Measurements from ENCODE around the gene ISOC1. TPM values are rescaled to one million over a fixed set of nuclear protein-coding genes. Genes with fewer than 3 reads are reported as not detected.

Gene ISOC1
- total RNA-seq, 1 donor from 2014 or later: 25.9 TPM

DNA sequence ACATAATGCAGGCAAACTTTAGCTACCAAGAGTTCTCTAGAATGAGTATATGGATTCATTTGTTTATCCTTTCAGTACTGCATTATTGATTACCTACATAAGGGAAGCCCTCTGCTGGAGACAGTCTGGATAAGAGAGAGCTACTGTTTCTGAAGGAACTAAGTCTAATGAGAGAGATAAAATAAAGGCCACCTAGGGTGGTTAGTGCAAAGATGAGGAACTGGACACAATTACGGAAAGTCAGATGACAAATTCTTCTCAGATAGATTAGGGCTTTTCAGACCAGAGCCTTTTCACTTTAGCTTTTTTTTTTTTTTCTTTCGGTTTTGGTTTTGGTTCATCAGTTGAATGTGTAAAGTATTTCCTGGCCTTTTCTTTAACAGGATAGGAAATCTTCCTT, 31.3 kb downstream of the ISOC1 start:
- Mint-ChIP-seq H3K36me3 (ENCODE audit: low read depth) (no peaks in the 10 kb centered on the region), H3K4me1 (no peaks in the 10 kb centered on the region), H3K9me3 (no peaks in the 10 kb centered on the region), H3K27me3 (ENCODE audit: low read depth) (no peaks in the 10 kb centered on the region), H3K27ac (ENCODE audit: unreplicated experiment) (no peak overlapping the region), H3K4me3 (no peak overlapping the region)
- DNase-seq (ENCODE audit: low read depth, low spot score): no peak
- TF ChIP-seq, protein P1, sequence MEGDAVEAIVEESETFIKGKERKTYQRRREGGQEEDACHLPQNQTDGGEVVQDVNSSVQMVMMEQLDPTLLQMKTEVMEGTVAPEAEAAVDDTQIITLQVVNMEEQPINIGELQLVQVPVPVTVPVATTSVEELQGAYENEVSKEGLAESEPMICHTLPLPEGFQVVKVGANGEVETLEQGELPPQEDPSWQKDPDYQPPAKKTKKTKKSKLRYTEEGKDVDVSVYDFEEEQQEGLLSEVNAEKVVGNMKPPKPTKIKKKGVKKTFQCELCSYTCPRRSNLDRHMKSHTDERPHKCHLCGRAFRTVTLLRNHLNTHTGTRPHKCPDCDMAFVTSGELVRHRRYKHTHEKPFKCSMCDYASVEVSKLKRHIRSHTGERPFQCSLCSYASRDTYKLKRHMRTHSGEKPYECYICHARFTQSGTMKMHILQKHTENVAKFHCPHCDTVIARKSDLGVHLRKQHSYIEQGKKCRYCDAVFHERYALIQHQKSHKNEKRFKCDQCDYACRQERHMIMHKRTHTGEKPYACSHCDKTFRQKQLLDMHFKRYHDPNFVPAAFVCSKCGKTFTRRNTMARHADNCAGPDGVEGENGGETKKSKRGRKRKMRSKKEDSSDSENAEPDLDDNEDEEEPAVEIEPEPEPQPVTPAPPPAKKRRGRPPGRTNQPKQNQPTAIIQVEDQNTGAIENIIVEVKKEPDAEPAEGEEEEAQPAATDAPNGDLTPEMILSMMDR (conservative IDR thresholded peaks at IDR 0.05): no peak

DNA sequence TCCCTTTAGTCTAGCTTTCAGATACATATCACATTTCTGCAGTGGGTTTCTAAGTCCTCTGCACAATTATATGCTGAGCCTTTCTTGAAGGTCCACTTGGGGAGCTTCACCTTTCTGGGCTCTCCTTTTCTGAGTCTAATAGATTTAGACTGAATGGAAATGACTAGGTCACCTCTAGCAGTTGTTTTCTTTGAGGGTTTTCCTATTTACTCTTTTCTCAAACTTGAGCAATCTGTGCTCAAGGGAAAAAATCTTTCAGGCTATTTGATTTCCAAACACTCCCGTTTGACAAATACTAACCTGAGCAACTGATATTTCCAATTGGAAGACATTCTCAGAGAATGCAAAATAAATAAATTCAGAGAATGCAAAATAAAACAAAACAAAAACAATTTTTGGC, 39.0 kb downstream of the ISOC1 start:
- no peak overlapping the region for H3K4me3 Mint-ChIP-seq
- H3K9me3 Mint-ChIP-seq: no peaks in the 10 kb centered on the region
- H3K4me1 Mint-ChIP-seq: no peaks in the 10 kb centered on the region
- H3K27me3 Mint-ChIP-seq (ENCODE audit: low read depth): no peaks in the 10 kb centered on the region
- TF ChIP-seq, protein P1 (conservative IDR thresholded peaks at IDR 0.05): no peak
- no peak for DNase-seq (ENCODE audit: low read depth, low spot score)
- no peaks in the 10 kb centered on the region for H3K36me3 Mint-ChIP-seq (ENCODE audit: low read depth)
- H3K27ac Mint-ChIP-seq (ENCODE audit: unreplicated experiment): no peak overlapping the region

DNA sequence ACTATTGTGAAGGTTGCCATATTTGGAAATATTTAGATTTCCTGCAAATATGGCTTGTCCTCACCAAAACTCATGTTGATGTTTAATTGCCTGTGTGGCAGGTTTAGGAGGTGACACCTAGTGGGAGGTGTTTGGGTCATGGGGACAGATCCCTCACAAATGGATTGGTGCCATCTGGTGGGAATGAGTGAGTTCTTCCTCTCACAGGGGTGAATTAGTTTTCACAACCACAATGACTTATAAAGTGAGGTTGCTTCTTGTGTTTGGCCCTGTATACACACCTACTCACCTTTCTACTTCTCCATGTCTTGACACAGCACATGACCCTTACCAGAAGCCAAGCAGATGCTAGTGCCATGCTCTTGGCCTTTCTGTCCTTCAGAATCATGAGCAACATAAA, 41.1 kb downstream of the ISOC1 start:
- TF ChIP-seq, protein P1 (conservative IDR thresholded peaks at IDR 0.05): no peak
- Mint-ChIP-seq H3K9me3 (no peaks in the 10 kb centered on the region), H3K4me1 (no peaks in the 10 kb centered on the region), H3K27me3 (ENCODE audit: low read depth) (no peaks in the 10 kb centered on the region), H3K36me3 (ENCODE audit: low read depth) (no peaks in the 10 kb centered on the region), H3K4me3 (no peak overlapping the region), H3K27ac (ENCODE audit: unreplicated experiment) (no peak overlapping the region)
- no peak for DNase-seq (ENCODE audit: low read depth, low spot score)

DNA sequence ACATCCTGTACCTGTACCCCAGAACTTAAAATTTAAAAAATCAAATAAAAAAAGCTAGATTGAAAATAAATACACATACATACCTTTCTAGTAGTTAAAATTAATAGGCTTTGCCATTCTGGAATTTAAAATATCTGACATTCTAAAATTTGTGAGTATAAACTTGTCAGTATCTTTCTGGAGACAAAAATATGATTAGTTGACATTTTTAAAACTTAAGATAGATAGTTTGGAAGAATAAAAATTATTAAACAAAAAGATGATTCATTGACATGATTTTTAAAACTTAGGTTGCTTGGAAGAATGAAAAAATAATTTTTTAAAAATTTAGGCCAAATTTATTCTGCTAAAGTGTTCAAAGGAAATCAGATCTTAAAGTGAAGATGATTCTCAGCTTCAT, 43.1 kb downstream of the ISOC1 start:
- H3K27ac Mint-ChIP-seq (ENCODE audit: unreplicated experiment): no peak overlapping the region

DNA sequence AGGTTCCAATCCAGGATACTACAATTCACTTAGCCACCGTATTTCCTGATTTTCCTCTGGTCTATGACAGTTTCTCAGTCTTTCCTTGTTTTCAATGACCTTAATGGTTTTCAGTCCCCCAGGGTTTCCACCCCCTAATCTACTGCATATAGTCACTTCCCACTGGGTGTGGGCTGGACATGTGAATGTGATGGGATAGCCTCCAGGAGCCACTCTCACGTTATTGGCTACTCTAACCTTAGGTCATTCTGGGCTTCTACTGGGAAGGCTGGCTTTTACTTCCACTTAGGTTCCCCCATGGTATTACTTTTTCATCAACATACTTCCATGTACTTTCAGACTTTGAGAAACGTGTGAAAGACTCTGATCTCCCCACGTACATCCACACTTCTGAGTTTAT, 46.5 kb downstream of the ISOC1 start:
- H3K27ac Mint-ChIP-seq (ENCODE audit: unreplicated experiment): no peak overlapping the region
- no peaks in the 10 kb centered on the region for H3K36me3 Mint-ChIP-seq (ENCODE audit: low read depth)
- TF ChIP-seq, protein P1 (conservative IDR thresholded peaks at IDR 0.05): no peak
- no peaks in the 10 kb centered on the region for H3K27me3 Mint-ChIP-seq (ENCODE audit: low read depth)
- no peaks in the 10 kb centered on the region for H3K4me1 Mint-ChIP-seq
- peaks cover 3% of the 10 kb centered on the region for H3K9me3 Mint-ChIP-seq
- no peak for DNase-seq (ENCODE audit: low read depth, low spot score)
- H3K4me3 Mint-ChIP-seq: no peak overlapping the region

More for the DNA sequence above, 43.1 kb downstream of the ISOC1 start:
- H3K9me3 Mint-ChIP-seq: no peaks in the 10 kb centered on the region
- H3K27me3 Mint-ChIP-seq (ENCODE audit: low read depth): no peaks in the 10 kb centered on the region
- no peak for DNase-seq (ENCODE audit: low read depth, low spot score)
- no peak overlapping the region for H3K4me3 Mint-ChIP-seq
- TF ChIP-seq, protein P1 (conservative IDR thresholded peaks at IDR 0.05): no peak
- H3K36me3 Mint-ChIP-seq (ENCODE audit: low read depth): no peaks in the 10 kb centered on the region
- no peaks in the 10 kb centered on the region for H3K4me1 Mint-ChIP-seq

DNA sequence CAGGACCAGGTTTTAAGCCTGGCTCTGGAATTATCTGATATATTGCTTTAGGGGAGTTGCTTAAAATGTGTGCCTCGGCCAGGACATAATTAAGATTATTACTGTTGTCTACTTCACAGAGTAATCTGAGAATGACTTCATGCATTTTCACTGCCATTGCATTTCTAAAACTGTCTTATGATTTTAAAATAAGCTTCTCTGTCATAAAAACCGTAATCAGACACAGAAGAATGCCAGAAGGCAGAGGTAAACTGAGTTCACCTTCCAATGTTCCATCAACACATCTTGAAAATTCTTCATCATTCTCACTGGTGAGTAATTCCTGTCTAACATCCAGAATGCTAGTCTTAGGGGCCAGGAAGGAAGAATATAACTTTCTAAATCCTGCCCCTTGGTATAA, 47.1 kb downstream of the ISOC1 start:
- Mint-ChIP-seq H3K36me3 (ENCODE audit: low read depth) (no peaks in the 10 kb centered on the region), H3K9me3 (peaks cover 5% of the 10 kb centered on the region), H3K4me3 (no peak overlapping the region), H3K27me3 (ENCODE audit: low read depth) (no peaks in the 10 kb centered on the region), H3K4me1 (no peaks in the 10 kb centered on the region), H3K27ac (ENCODE audit: unreplicated experiment) (no peak overlapping the region)
- TF ChIP-seq, protein P1 (conservative IDR thresholded peaks at IDR 0.05): no peak
- no peak for DNase-seq (ENCODE audit: low read depth, low spot score)
